Measurements from ENCODE around the gene AMOT.

The AMOT gene

DNA sequence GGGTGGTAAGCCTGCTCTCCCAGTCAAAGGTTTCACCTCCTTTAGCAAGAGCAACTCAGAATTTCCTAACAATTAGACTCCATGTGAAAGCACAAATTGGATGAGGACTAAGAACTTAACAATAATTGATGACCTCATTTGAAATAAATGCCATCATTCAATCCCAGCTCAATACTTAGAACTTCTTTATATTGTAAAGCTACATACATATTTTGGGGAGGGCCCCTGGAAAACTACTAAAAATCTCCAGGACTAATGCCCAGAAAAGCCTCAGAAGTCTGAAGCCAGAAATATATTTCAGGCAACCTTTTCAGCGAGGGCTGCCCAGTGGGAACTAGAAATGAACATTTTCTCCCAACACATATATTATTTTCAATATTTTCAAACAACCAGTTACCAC lies 38.1 kb downstream of the AMOT start:
- no peak for DNase-seq (ENCODE audit: low spot score)

DNA sequence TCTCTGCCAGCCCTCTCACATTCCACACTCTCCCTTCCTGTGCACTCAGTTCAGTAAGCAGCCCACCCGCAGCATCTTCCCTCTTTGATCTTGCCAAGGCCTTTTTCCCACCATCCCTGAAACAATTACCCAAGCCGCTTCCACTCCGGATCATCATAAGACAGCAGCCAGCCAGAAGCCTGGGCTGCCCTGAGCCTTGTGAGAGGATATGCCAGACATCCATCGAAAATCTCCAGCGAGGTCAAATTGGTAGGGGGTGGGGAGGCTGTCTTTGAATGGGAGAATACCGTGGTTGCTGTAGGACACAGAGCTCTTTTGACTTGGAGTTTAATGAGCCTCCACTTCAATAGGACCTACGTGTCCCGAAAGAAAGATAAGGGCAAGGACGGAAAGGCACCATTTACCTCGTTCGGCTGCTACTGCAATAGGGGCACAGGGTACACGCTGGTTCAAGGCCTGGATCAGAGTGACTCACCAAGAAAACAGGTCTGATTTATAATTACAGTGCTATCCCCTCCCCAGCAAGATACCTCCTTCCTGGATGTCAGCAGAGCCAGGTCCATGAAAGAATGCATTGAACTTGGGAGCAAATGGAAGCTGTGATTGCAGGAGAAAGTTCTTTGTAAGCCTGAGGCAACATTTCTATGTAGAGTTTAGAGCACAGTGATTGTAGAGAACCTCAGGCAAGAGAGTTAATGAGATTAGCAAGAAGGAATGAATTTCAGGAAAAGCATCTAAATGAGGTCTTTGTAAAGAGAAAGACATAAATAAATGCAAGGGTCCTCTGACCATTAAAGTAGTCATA lies 39.5 kb downstream of the AMOT start:
- DNase-seq (ENCODE audit: low spot score) = peak; percentile 77

- DNase-seq (ENCODE audit: low spot score) = no peak
These were observed 41.2 kb downstream of the AMOT start for GRCh38 chrX:112799425-112799824.

- no peak for DNase-seq (ENCODE audit: low spot score)
These were observed 41.9 kb downstream of the AMOT start for GRCh38 chrX:112798736-112799135.

GRCh38 chrX:112789931-112790330 lies 50.7 kb downstream of the AMOT start:
- no peak for DNase-seq (ENCODE audit: low spot score)

DNA sequence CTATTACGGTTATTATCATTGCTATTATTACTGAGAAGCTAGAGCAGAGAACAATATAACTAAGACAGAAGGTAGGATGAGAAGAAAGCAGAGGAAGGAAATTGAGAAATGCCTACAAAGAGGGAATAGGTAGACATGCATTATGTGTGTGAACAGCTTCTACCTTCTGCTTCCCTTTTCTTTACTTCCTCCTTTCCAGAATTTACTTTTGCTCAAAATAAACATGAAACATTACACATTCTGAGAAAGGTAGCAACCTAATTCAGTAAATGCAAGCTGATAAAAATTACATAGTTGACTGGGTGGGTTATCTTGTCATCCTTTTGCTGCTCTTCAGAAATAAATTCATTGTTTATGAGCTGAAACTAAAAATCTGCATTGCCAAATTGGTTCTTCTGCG lies 54.6 kb downstream of the AMOT start:
- DNase-seq (ENCODE audit: low spot score) = no peak

- DNase-seq (ENCODE audit: low spot score) = no peak
These were observed 55.3 kb downstream of the AMOT start for GRCh38 chrX:112785344-112785743.

DNA sequence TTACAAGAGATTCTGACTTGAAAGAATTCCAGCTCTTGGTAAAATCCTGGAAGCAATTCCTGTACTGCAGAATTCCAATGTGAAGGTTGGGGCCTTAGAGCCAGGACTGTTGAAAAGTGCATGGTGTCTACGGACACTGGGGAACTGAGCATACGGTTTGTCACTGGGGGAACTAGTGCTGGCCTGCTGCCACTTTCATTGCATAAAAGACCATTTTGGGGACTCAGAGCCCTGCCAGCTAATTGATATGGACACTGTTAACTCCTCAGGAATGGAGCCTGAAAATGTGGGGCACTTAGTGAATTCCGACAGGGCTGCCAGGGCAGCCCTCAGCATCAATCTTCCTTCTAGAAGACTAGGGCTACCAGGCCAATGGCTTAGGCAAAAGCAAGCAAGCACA lies 55.9 kb downstream of the AMOT start:
- no peak for DNase-seq (ENCODE audit: low spot score)

GRCh38 chrX:112779139-112779538 lies 61.5 kb downstream of the AMOT start:
- DNase-seq (ENCODE audit: low spot score) = no peak

DNA sequence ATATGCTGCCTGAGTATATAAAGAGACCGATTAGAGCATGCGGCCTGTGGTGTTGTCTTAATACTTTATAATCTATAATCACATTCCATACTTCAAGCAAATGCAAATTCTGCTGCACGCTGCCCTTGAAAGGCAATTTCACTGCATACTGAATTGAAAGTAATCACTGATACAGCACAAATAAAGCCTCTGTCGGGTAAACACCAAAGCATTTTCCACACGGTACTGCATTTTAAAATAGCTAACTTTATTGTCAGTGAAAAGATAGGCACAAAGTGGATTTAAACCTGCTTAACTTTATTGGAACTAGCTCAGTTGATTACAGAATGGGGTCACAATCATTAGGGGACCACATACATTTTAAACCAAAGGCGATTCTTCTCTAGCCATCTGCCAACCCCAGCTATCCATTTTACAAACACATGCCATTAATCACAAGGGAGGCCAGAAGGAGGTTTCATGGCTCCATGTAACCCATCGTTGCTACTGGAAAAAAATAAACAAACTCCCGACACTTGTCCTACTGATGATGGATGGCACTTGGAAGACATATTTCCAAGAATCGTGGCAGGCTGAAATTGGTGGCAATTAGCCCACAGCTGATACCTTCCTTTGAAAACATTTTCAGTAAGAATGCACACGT lies 65.9 kb downstream of the AMOT start:
- no peak for DNase-seq (ENCODE audit: low spot score)

- DNase-seq (ENCODE audit: low spot score) = no peak
These were observed 66.5 kb downstream of the AMOT start for GRCh38 chrX:112774142-112774541.

DNA sequence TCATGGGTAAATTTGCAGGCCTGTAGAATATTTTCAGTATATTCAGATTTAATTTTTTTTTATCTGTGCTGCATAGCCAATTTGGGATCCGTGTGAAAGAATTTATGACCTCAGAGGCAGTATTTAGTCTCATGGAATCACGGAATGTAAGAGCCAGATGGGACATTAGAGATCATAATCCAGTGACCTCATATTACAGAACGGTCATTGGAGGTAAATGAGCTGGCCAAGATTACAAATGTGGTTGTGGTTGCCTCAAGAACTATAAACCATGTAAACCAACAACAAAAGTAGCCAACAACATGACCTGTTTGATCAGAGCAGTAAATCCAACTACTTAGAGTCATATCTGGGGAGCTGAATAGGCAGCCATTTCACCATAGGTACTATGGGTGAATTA lies 71.6 kb downstream of the AMOT start:
- no peak for DNase-seq (ENCODE audit: low spot score)

- DNase-seq (ENCODE audit: low spot score) = no peak
These were observed 72.1 kb downstream of the AMOT start for GRCh38 chrX:112768563-112768962.

DNA sequence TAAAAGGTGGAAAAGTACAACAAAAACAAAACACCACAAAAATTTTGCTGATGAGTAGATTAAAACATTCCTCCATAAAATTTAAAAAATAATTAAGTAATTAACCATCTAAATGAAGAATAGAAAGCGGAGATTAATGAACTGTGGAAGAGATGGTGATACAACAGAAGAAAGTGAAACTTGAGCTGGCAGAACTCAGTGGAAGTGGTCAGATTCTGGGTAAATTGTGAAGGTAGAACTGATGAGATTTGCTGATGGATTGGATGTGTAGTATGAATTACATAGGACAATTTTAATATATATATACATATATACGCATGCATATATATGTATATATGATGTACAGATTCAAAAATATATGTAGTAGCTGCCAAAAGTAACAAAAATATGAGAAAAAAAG lies 73.9 kb downstream of the AMOT start:
- no peak for DNase-seq (ENCODE audit: low spot score)

DNA sequence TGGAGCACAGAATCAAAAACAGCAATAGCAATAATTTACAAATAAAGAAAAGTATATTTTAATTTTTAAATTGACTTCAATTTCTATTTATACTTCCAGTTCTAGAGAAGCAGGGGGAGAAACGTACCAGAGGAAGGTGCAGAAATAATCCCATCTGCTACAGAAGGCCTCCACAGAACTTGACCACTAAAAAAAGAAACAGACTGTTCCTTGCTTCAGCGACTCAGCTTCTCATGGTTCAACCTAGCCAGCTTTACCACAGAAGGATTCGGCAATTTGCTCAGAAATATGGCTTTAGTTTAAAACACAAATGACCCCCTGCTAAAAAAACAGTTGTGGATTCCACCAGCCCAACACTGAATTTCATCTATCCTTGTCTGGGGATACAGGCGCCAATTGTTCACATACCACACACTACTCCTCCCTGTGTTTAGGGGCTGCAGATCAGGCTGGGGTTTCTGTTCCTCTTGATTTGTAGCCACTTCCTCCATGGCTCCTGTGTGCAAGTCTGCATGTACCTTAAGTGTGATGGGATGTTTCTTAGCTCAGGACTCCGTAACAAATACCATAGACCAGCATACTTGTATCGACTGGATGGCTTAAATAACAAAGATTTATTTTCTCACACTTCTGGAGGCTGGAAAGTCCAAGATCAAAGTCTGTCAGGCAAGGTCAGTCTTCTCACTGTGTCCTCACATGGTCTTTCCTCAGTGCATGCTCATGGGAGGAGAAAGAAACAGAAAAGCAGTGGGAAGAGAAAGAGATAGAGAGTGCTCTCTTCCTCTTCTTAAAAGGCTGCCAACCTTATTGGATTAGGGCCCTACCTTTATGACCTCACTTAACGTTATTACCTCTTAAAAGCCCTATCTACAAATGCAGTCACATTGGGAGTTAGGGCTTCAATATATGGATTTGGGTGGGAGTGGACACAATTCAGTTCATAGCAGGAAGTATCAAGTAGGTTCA lies 79.1 kb downstream of the AMOT start:
- DNase-seq (ENCODE audit: low spot score) = no peak

- DNase-seq (ENCODE audit: low spot score) = peak; percentile 11
These were observed 79.9 kb downstream of the AMOT start for GRCh38 chrX:112760697-112761096.

DNA sequence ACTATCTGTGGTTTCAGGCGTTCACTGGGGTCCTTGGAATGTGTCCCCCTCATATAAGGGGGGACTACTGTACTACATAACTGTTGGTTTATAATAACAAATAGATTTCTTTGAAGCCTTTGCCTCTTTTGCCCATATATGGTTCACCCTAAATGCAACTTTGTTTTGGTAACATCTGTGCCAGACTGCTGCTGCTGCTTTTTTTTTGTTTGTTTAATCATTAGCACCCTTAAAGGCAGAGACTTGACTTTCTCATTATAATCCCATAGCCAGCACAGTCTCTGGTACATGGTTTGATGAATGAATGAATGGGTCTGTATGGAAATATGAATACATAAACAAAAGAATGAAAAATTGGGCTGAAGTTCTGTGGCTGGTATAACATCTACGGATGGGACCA lies 80.7 kb downstream of the AMOT start:
- DNase-seq (ENCODE audit: low spot score) = no peak

DNA sequence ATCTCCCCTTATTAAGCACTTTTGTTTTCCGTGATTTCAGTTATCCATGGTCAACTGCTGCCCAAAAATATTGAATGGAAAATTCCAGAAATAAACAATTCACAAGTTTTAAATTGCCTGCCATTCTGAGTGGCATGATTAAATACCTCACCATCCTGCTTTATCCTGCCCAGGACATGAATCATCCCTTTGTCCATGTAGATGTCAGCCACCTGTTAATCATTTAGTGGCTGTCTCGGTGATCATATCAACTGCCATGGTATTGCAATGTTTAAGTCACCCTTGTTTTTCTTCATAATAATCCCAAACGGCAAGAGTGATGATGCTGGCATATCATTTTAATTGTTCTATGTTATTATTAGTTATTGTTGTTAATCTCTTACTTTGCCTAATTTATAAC lies 81.1 kb downstream of the AMOT start:
- DNase-seq (ENCODE audit: low spot score) = no peak

DNA sequence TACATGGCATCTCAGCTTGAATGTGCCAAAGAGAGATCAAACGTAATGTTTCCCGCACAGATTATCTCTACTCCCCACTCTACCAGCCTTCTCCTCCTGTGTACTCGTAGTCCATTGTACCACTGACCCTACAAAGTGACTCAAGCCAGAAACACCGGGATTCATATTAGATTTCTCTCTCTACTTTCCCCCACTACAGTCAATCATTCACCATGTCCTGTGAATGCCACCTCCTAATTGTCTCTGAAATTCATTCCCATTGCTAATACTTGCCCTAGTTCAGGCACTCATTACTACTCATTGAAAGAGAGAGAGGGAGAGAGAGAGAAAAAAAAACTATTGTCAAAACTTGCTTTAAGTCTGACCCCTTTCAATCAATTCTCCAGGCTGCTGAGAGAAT lies 82.7 kb downstream of the AMOT start:
- no peak for DNase-seq (ENCODE audit: low spot score)

DNA sequence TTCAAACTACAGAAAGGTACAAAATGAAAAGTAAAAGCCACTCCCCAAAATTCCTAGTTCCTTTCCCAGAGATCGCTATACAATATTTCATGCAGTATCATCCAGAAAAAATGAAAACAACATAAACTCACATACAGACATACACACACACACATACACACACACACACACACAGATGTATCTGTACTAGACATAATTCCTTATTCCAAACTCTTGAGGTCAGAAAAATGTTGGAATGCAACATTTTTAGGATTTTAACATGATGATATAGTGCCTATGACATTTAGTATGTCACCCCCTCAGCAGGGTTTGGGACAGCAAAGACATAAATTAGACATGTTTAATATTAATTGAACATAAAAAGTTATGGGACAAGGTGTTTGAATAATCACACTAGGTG lies 87.5 kb downstream of the AMOT start:
- no peak for DNase-seq (ENCODE audit: low spot score)

GRCh38 chrX:112751076-112751475 lies 89.6 kb downstream of the AMOT start:
- no peak for DNase-seq (ENCODE audit: low spot score)

DNA sequence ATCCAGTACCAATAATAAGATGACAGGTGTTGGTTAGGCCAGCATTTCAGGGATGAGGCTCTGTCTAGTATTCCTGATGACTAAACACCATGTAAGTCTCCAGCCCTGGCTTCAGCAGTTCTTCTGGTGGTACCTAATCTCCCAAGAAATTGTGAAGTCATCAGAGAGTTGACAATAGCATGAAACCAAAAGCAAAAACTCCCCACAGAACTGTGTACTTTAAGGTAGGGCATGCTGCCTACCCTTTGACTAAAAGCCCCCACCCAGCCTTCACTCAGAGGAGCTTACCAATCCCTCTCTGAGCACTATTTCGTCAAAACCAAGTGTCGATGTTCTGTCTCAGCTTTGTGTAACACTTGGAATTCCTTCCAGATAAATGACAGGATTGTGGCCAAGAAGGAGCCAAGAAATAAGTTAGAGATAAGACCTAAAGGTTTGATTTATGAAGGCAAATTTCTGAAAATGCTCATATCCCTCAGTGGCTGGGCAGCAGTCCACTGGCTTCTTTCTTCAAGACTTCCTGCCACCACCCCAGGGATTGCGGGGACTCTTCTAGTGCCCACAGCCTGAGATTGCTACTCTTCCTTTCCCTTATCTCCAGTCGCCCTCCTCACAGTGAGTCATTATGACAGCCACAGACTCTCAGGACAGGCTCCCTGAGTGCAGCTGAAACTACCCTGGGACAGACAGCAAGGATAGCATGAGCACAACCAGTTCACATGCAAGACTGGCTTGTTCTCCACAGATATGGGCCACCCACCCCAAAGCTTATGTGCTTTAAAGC lies 93.6 kb downstream of the AMOT start:
- no peak for DNase-seq (ENCODE audit: low spot score)

Measured in COLO829 (cell line).